ENCODE data around the gene GPRC5B.

GPRC5B gene

GRCh38 chr16:19809121-19809635 lies 75.5 kb downstream of the GPRC5B start:
- DNase-seq = no peak

DNA sequence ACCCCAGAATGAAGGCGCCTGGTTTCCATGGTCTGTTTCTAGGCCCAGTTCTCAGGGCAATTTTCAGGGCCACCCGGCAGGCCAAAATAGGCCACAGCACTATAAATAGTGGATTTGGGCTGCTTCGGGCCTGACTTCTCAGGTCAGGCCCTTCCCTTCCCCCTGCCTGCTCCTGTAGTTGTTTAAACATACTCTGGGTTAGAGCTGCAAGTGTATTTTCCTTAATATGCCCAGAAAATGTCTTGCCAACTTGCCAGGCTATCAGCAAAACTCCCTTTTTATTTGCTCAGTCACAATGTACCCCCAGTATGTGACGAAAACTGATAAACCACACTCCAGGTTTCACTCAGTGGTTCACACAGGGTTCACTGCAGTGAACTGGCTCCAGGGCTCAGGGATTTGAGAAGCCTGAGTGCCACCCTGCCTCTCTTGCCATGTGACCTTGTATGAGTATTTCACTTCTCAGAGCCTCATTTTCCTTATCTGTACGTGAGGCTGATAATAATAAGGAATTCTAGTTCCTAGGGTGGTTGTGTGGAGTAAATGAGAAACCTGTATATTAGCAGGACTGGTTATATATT lies 76.5 kb downstream of the GPRC5B start:
- no peak for DNase-seq

All from COR-L47 (cell line).